ENCODE measurements around the gene TSHZ2. TPM values are rescaled to one million over a fixed set of nuclear protein-coding genes. Genes with fewer than 3 reads are reported as not detected.

The TSHZ2 gene
- total RNA-seq, 6 experiments from 2014 or later: 14.2 to 28.1 (median 21.0) TPM

- Histone ChIP-seq H3K27ac (no peak overlapping the region), H3K9me3 (no peaks in the 10 kb centered on the region), H3K36me3 (no peaks in the 10 kb centered on the region), H3K4me1 (no peaks in the 10 kb centered on the region), H3K27me3 (no peaks in the 10 kb centered on the region), H3K4me3 (no peak overlapping the region)
- 72% methylated on average over 12 of the region's 12 CpGs for WGBS (ENCODE audit: insufficient coverage, low coverage, low lambda C conversion rate, missing lambda C conversion rate)
- no peak for TF ChIP-seq POLR2A (IDR thresholded peaks at IDR 0.05)
- TF ChIP-seq, protein P1, sequence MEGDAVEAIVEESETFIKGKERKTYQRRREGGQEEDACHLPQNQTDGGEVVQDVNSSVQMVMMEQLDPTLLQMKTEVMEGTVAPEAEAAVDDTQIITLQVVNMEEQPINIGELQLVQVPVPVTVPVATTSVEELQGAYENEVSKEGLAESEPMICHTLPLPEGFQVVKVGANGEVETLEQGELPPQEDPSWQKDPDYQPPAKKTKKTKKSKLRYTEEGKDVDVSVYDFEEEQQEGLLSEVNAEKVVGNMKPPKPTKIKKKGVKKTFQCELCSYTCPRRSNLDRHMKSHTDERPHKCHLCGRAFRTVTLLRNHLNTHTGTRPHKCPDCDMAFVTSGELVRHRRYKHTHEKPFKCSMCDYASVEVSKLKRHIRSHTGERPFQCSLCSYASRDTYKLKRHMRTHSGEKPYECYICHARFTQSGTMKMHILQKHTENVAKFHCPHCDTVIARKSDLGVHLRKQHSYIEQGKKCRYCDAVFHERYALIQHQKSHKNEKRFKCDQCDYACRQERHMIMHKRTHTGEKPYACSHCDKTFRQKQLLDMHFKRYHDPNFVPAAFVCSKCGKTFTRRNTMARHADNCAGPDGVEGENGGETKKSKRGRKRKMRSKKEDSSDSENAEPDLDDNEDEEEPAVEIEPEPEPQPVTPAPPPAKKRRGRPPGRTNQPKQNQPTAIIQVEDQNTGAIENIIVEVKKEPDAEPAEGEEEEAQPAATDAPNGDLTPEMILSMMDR (IDR thresholded peaks at IDR 0.05): no peak
- DNase-seq (no peak), ATAC-seq (no peak)
- intact Hi-C loops (cut with DNase I): no loop called here
These were observed 359.2 kb downstream of the TSHZ2 start for GRCh38 chr20:53331151-53331973.

DNA sequence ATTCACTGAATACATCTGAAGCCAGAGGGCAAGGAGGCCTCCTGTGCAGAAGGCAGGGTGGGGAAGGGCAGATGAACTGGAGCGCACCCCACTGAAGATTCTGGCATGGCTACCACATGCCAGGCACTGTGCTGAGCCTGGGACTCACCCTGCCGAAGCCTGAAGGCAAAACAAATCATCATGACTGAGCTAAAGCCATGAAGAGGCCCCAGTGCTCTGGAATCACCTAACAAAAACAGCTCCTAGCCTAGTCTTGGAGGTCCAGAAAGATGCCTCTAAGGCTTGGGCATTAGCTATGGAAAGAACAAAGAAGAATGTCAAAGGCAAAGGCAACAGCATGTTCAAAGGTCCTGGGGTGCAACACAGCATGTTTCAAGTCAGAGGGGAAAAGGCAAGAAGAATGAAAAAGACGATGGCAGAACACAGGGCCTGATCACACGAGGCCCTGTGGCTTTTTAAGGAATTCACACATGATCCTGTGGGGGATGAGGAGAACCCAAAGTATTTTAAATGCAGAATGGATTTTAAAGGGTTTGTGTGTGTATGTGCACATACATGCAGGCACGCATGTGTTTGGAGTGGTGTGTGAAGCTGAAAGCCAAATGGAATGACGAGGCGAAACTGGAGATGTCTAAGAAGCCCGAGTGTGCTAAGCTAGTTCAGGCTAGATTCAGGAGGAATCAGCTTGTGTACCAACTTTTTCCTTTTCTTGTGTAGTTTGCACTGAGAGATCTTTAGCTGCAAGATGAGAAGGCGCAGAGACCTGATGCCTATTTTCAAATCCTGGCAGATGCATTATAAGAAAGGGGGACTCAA lies 360.1 kb downstream of the TSHZ2 start:
- 71% methylated on average over 3 of the region's 9 CpGs for WGBS (ENCODE audit: insufficient coverage, low coverage, low lambda C conversion rate, missing lambda C conversion rate)
- intact Hi-C loops (cut with DNase I): no loop called here

DNA sequence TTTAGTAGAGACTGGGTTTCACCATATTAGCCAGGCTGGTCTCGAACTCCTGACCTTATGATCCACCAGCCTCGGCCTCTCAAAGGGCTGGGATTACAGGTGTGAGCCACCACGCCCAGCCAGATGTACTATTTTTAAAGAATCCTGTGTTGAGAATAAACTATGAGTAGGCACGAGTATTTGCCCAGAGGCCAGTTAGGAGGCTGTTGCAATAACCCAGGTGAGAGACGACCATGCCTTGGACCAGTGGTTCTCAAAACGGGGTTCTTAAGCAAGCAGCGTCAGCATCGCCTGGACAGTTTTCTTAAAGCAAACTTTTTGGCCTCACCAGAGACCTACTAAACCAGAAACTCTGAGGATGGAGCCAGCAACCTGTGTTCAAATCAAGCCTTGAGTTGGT lies 362.7 kb downstream of the TSHZ2 start:
- TF ChIP-seq, protein P1 (IDR thresholded peaks at IDR 0.05): no peak
- no peak for TF ChIP-seq POLR2A (IDR thresholded peaks at IDR 0.05)
- no peaks in the 10 kb centered on the region for H3K27me3 ChIP-seq
- H3K9me3 ChIP-seq: no peaks in the 10 kb centered on the region
- no peak overlapping the region for H3K4me3 ChIP-seq
- DNase-seq (no peak), ATAC-seq (no peak)
- 80% methylated on average over 6 of the region's 8 CpGs for WGBS (ENCODE audit: insufficient coverage, low coverage, low lambda C conversion rate, missing lambda C conversion rate)
- H3K27ac ChIP-seq: no peak overlapping the region
- intact Hi-C loops (cut with DNase I): no loop called here
- H3K4me1 ChIP-seq: no peaks in the 10 kb centered on the region
- no peaks in the 10 kb centered on the region for H3K36me3 ChIP-seq

More for the DNA sequence above, 360.1 kb downstream of the TSHZ2 start:
- no peaks in the 10 kb centered on the region for H3K9me3 ChIP-seq
- H3K27me3 ChIP-seq: no peaks in the 10 kb centered on the region
- ATAC-seq (no peak), DNase-seq (no peak)
- H3K4me1 ChIP-seq: no peaks in the 10 kb centered on the region
- H3K27ac ChIP-seq: no peak overlapping the region
- TF ChIP-seq, protein P1 (IDR thresholded peaks at IDR 0.05): no peak
- no peak for TF ChIP-seq POLR2A (IDR thresholded peaks at IDR 0.05)
- H3K36me3 ChIP-seq: no peaks in the 10 kb centered on the region
- H3K4me3 ChIP-seq: no peak overlapping the region

DNA sequence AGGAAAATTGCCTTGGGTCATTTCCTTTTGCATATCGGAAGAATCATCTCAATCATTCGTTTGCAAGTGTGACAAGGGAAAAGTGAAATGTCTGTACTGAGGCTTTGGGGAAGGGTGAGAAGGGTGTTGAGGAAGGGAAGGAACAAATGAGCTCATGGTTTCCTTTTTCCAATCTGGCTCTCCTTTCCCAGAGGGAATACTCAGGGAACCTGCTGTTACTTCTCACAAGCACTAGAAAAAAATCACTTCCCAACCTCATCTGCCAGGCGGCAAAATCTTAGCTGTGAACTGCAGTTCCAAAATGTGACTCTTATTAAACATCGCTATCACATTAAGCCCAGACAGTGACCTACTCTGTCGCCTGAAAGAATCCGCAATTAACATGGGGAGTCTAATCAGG lies 363.4 kb downstream of the TSHZ2 start:
- Histone ChIP-seq H3K27ac (no peak overlapping the region), H3K9me3 (no peaks in the 10 kb centered on the region), H3K27me3 (no peaks in the 10 kb centered on the region), H3K36me3 (no peaks in the 10 kb centered on the region), H3K4me3 (no peak overlapping the region), H3K4me1 (no peaks in the 10 kb centered on the region)
- 79% methylated on average over 6 of the region's 6 CpGs for WGBS (ENCODE audit: insufficient coverage, low coverage, low lambda C conversion rate, missing lambda C conversion rate)
- ATAC-seq: no peak
- TF ChIP-seq POLR2A (IDR thresholded peaks at IDR 0.05): no peak
- TF ChIP-seq, protein P1 (IDR thresholded peaks at IDR 0.05): no peak
- no peak for DNase-seq
- intact Hi-C loops (cut with DNase I): no loop called here
